ENCODE data around the gene MRPL22.

- TF ChIP-seq CTCF (IDR thresholded peaks at IDR 0.05) (no peak), POLR2A (IDR thresholded peaks at IDR 0.05) (no peak), POLR2AphosphoS5 (IDR thresholded peaks at IDR 0.05) (no peak), EP300 (IDR thresholded peaks at IDR 0.05) (no peak)
Observed at GRCh38 chr5:154984946-154985516, 44.2 kb downstream of the MRPL22 start.

Data from stomach (tissue), 4 donors.